B cell (primary cell): ENCODE measurements around the gene PTPRQ.

ENCODE experiments used
- CTCF ChIP-seq: fragments of 200-600 bp; IDR thresholded peaks from one replicate; pipeline ENCODE4 v1.8.0; 2022; ENCODE audit warnings: antibody characterized with exemption, mild to moderate bottlenecking
- EZH2 ChIP-seq: IDR thresholded peaks from 2 replicates; pipeline ENCODE4 v1.6.1; 2012; ENCODE audit warnings: borderline replicate concordance, low read depth, mild to moderate bottlenecking, moderate library complexity, low read length; ENCODE audit not compliant: insufficient read depth, poor library complexity, severe bottlenecking

DNA sequence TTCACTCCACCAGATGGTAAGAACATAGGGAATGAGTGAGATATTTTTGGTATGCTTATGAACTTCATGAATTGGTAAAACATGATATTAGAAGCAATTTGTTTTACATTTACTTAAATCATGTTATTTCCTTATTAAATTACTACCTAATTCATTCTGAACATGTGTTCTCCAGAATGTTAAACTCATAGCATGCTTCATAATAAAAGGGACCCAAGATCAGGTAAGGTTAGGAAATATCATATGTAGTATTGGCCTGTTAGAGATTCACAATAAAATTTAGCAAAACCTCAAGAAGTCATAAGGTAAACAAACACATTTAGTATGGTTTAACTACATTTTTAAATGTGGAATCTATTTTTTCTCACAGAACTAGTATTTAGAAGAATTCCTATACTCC, 28.2 kb downstream of the PTPRQ start:
- TF ChIP-seq EZH2 (no peak), CTCF (no peak)
